Testis (tissue), 3 donors: ENCODE data around the gene PWWP2B. TPM values are rescaled to one million over a fixed set of nuclear protein-coding genes. Genes with fewer than 3 reads are reported as not detected.

ENCODE experiments used
- DNase-seq: peaks from one replicate; pipeline ENCODE4 v3.0.0-alpha.2; 2019
- H3K27ac ChIP-seq, 2 donors: fragments of 200-600 bp; sonication (generic); one replicate each; pipeline ENCODE4 v1.5.1; 2019
- H3K27me3 ChIP-seq: fragments of 200-600 bp; sonication (generic); one replicate; pipeline ENCODE4 v1.5.1; 2019
- H3K36me3 ChIP-seq: fragments of 200-600 bp; sonication (generic); one replicate; pipeline ENCODE4 v1.5.1; 2017; ENCODE audit warnings: low read depth; ENCODE audit errors: missing control alignments
- H3K4me1 ChIP-seq: fragments of 200-600 bp; sonication (generic); one replicate; pipeline ENCODE4 v1.5.1; 2019
- H3K4me3 ChIP-seq, 2 donors: fragments of 200-600 bp; sonication (generic); one replicate each; pipeline ENCODE4 v1.5.1; 2017 to 2019
- H3K9me3 ChIP-seq: fragments of 200-600 bp; sonication (generic); one replicate; pipeline ENCODE4 v1.5.1; 2017
- POLR2A ChIP-seq: fragments of 450-650 bp; IDR thresholded peaks from one replicate; pipeline ENCODE4 v1.6.1; 2017; ENCODE audit warnings: antibody characterized with exemption, mild to moderate bottlenecking, moderate library complexity
- WGBS, 2 donors: methylation state at CpG; one replicate each; pipeline ENCODE4 v1.1.5; 2018; 5-methylcytosine and 5-hydroxymethylcytosine counted together
- intact Hi-C: fragments of 100-400 bp; cut with DNase I; formaldehyde crosslinking; loops from one replicate; pipeline ENCODE4 v1.15.1; 2023; ENCODE audit warnings: low total_unique reads
- polyA plus RNA-seq: library from polyadenylated mRNA; stranded (reverse); fragments of 350-450 nt; fragmentation: Illumina TruSeq; extraction: RNeasy Lipid Tissue Mini Kit (QIAGEN cat#74804); gene quantifications from one replicate; pipeline ENCODE4 v1.2.3, GENCODE V29; 2014; ENCODE audit warnings: low read depth, low replicate concordance; ENCODE audit not compliant: insufficient read depth
- total RNA-seq, 2 donors: library from RNA; depleted of rRNA; stranded (reverse); fragments of >200 nt; gene quantifications; one replicate each; pipeline ENCODE4 v1.2.3, GENCODE V29; 2016
- TF ChIP-seq, protein P1 (sequence below), 3 experiments: fragments of 450-650 bp in 2 of 3; fragments of 200-600 bp in 1 of 3; sonication (generic) in 1 of 3; IDR thresholded peaks; one replicate each; pipeline ENCODE4 v1.5.1; 2016 to 2019; ENCODE audit warnings: antibody characterized with exemption in 3 of 3, mild to moderate bottlenecking in 2 of 3, moderate library complexity in 1 of 3

Gene PWWP2B
- total and polyA plus RNA-seq, 3 donors from 2014 or later, result 16.0 to 45.1 (median 32.6) TPM

DNA sequence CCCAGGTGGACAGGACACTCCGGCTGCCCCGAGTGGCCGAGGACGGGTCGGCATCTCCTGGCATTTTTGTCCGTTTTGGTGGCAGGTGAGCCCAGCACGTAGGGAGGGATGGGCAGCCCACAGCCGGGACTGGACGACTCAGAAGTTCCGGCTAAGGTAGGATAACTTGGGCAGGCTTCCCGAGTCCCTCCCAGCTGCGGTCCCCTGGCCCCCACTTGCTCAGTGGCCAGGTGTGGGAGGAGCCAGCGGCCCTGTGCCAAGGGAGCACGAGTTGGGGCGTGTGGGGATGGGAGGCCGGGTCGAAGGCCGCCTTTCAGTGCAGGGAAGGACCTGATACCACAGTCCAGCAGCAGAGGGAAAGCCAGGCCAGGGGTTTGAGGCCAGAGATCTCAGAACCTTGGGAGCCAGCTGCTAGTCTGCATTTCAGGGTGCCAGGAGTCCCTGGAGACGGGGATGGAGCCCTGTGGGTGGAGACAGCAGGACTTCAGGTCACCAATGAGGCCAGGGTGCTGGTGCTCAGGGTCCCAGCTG, 58.5 kb downstream of the PWWP2B start:
- Histone ChIP-seq H3K9me3 (no peaks in the 10 kb centered on the region), H3K27ac (no peak overlapping the region), H3K4me1 (peaks cover 30% of the 10 kb centered on the region), H3K4me3 (no peak overlapping the region), H3K36me3 (no peaks in the 10 kb centered on the region), H3K27me3 (no peaks in the 10 kb centered on the region)
- intact Hi-C loops, result no loop called here
- DNase-seq, result no peak
- no peak for TF ChIP-seq POLR2A
- TF ChIP-seq, protein P1, sequence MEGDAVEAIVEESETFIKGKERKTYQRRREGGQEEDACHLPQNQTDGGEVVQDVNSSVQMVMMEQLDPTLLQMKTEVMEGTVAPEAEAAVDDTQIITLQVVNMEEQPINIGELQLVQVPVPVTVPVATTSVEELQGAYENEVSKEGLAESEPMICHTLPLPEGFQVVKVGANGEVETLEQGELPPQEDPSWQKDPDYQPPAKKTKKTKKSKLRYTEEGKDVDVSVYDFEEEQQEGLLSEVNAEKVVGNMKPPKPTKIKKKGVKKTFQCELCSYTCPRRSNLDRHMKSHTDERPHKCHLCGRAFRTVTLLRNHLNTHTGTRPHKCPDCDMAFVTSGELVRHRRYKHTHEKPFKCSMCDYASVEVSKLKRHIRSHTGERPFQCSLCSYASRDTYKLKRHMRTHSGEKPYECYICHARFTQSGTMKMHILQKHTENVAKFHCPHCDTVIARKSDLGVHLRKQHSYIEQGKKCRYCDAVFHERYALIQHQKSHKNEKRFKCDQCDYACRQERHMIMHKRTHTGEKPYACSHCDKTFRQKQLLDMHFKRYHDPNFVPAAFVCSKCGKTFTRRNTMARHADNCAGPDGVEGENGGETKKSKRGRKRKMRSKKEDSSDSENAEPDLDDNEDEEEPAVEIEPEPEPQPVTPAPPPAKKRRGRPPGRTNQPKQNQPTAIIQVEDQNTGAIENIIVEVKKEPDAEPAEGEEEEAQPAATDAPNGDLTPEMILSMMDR (IDR thresholded peaks at IDR 0.05), result no peak
- WGBS, 2 donors, result 70 to 95% methylated on average over 4 to 19 of the region's 19 CpGs

DNA sequence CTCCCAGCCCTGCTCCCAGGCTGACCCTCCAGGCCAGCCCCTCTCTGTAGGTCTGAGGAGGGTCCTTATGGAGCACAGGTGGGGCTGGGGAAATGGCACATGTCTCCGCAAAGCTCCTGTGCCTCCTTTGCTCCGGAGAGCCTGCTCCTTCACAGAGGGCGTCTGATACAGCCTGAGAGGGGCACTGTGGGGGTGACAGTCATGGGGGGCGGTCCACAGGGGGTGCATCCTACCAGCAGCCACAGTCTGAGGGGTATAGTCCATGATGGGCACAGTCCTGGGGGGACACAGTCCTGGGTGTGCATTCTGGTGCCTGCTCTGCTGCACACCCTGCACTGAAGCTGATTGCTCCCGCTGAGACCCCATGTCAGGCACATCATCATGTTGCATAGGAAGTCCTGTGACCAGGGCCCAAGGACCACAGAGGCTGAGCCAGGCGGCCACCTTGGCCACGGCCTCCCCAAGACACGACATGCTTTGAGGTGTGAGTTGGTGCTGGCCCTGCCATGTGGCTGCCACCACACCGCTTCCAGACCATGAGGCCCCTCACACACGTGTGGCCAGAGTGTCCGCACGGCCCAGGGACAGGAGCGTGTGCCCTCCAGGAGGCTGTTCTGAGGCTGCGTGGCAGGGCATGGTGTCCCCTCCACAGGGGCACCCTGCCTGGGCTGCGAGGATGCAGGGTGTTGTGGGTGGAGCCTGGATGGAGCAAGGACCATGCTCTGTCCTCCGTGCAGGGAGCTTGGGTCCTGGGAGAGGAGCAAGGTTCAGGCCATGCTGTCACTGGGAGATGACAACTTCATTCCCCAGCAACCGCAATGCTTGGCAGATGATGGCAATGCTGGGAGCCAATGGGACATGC, 59.2 kb downstream of the PWWP2B start:
- Histone ChIP-seq H3K27ac (no peak overlapping the region), H3K27me3 (no peaks in the 10 kb centered on the region), H3K4me1 (peaks cover 34% of the 10 kb centered on the region), H3K4me3 (no peak overlapping the region), H3K9me3 (no peaks in the 10 kb centered on the region), H3K36me3 (no peaks in the 10 kb centered on the region)
- intact Hi-C loops, result no loop called here
- 94 to 100% methylated on average over 1 to 12 of the region's 17 CpGs for WGBS, 2 donors
- DNase-seq, result no peak
- TF ChIP-seq, protein P1 (IDR thresholded peaks at IDR 0.05), result no peak
- no peak for TF ChIP-seq POLR2A

DNA sequence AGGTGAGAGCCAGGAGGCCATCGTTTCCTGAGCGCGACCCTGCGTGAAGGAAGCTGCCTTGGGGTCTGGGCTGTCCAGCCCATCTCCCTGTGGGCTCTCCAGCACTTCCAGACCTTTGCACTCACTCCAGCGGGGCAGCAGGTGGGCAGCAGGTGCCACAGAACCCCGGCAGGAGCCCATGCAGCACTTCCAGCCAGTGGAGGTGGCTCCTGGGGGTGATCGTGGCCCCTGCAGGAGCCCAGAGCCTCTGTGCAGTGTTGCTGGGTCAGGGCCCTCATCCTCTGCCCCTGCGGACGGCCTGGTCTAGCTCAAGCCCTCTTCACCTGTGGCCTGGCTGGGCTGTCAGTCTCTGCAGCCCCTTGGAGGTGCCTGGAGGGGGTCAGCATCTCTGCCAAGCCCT, 59.9 kb downstream of the PWWP2B start:
- no peaks in the 10 kb centered on the region for H3K9me3 ChIP-seq
- H3K27ac ChIP-seq, result no peak overlapping the region
- peaks cover 37% of the 10 kb centered on the region for H3K4me1 ChIP-seq
- no peak overlapping the region for H3K4me3 ChIP-seq
- whole genome bisulfite sequencing, 2 donors, result 94 to 99% methylated on average over 5 to 9 of the region's 9 CpGs
- intact Hi-C loops, result no loop called here
- H3K36me3 ChIP-seq, result no peaks in the 10 kb centered on the region
- TF ChIP-seq, protein P1 (IDR thresholded peaks at IDR 0.05), result no peak
- no peak for TF ChIP-seq POLR2A
- DNase-seq, result no peak
- no peaks in the 10 kb centered on the region for H3K27me3 ChIP-seq

DNA sequence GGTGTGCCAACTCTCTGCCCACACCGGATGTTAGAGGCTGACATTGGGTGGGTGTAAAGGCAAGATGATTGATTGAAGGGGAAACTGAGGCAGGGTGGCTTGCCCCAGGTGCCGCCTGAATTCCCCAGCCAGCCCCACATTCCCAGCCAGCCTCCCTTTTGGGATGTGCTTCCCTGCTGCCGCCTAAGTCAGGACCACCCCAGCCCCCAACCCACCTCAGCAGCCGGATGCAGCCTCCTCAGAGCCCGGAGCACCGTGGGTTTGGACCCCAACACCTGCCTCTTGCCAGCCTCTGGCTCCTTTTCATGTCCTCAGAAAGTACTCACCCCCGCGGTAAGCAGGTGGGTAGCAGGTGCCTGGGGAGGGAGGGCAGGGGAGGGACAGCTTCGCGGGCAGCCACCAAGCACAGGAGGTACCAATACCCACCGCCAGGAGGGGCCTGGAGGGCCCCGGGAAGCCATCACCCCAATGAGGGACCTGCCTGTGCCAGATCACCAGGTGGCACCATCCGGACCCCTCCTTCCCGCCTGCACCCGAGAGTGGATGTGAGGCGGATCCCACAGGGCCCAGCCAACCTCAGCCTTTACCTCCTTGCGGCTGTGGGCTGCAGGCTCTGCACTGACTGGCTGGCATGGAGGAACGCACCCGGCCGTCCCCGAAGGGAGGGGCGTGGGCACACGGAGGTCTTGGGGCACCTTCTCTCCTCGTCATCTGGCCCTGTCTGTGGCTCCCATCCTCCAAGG, 60.5 kb downstream of the PWWP2B start:
- no peaks in the 10 kb centered on the region for H3K27me3 ChIP-seq
- 84 to 96% methylated on average over 5 to 24 of the region's 24 CpGs for WGBS, 2 donors
- intact Hi-C loops, result no loop called here
- H3K4me1 ChIP-seq, result peaks cover 36% of the 10 kb centered on the region
- H3K36me3 ChIP-seq, result no peaks in the 10 kb centered on the region
- H3K27ac ChIP-seq, result no peak overlapping the region
- TF ChIP-seq, protein P1 (IDR thresholded peaks at IDR 0.05), result no peak
- no peak for TF ChIP-seq POLR2A
- H3K9me3 ChIP-seq, result no peaks in the 10 kb centered on the region
- DNase-seq, result no peak
- H3K4me3 ChIP-seq, result no peak overlapping the region
